CD4-positive, alpha-beta T cell treated with Interleukin-15 for 1 hour (primary cell): ENCODE measurements around the gene LRRC47.

Experiments used
- DNase-seq: peaks from one replicate; pipeline ENCODE4 v3.0.0-alpha.2; 2020

Gene LRRC47

DNA sequence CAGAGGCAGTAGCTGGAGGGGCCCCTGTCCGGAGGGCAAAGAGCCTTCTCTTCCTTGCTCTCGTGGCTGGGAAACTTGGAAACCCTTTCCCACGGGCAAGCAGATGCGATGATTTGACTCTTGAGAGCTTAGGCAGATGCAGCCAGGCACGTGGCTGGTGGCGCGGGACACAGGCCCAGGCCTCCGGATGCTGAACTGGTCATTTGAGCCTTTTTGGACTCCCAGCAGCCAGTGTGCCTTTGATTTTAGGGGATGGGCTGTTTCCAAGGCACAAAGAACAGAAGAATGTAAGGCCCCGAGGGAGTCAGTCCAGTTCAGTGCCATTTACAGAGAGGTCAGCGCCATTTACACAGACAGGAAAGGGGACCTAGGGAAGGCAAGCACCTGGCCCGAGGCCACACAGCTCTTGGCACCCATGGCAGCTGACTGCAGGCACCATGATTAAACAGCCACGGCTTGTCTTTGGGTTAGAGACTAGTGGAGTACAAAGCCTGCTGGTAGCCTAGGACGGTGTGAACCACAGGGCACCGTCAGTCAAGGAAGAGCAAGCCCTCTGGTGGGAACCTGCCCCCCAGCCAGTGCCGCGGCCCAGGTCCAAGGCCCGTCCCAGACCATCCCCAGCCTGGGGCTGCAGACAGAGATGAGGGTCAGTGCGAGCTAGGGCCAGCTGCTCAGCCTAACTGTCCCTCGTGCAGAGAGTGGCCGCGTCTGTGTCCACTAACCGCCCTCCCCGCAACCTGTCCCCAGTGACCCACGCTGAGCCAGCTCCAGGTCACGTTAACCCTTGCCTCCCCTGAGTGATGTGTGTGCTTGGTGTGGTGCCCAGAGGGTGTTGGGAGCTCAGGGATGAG lies 64.5 kb downstream of the LRRC47 start:
- no peak for DNase-seq

DNA sequence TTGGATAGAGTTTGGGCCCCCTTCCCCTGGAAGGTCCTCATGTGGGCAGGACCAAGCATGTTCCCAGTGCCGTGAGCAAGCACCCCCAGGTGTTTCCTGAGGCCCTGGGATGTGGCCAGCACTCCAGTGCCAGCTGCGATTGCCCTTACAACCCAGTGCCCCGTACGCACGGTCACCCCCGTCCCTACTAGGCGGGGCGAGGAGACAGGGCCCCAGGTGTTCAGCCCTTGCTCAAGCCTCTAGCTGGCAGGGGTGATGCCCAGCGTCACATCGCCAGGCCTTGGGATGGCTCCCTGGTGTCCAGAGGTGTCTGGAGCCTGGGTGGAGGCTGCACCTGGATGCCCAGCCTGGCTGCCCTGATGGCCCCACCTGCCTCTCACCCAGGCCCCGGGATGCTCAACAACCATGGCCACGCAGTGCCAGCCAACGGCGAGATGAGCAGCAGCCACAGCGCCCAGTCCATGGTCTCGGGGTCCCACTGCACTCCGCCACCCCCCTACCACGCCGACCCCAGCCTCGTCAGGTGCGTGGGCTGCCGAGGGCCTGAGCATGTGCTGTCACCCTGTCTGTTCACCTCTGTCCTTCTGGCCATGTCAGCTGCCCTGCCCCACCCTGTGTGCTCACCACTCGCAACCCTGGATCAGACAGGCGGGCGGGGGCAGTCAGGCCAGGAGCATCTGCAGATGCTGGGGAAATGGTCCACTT lies 65.6 kb downstream of the LRRC47 start:
- DNase-seq, result no peak

DNA sequence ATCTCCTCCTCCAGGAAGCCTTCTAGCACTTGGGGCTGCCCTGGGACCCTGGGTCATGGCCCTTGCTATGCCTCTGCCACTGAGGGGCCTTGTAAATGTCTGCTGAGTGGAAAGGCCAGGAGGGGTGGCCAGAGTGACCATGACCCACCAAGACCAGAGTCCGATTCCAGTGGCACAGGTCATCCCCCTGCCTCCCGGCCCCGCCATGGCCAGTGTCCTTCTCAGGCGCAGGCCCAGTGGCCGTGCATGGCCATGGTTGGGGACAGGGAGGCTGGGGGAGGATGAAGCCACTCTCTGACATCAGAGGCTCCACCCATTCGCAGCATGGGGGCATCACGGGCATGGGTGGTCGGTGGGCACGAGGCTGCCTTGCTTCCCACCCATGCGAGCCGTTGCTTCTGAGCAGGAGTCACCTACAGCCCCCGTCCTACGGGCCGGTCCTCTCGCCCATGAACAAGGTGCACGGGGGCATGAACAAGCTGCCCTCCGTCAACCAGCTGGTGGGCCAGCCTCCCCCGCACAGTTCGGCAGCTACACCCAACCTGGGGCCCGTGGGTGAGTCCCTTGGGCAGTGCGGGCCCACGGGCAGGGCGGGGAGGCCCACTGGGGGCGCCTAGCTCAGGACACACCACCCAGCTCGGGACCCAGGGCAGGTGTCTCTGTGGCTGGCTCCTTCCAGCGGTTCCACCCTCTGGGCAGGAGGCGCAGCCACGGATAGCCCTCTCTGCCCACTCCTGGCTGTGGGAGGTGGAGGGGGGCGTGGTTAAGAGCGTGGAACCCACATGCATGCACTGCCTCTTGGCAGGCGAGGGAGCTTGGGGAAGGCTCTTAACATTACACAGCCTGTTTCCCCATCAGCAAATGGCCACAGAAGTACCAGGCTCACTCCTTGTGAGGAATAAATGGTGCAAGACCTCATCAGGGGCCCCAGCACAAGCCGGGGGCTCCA lies 66.4 kb downstream of the LRRC47 start:
- no peak for DNase-seq
